HepG2 (cell line): Measurements from ENCODE around the gene RECQL5. TPM values are rescaled to one million over a fixed set of nuclear protein-coding genes. Genes with fewer than 3 reads are reported as not detected.
A peak's percentile ranks its signal among the peaks of the same experiment; 100 is the strongest.

ENCODE experiments used
- ATAC-seq: fragments of 200-7000 bp; cut with Tn5 transposase; 3 replicates; pipeline ENCODE4 v1.9.1; 2020; ENCODE audit warnings: mild to moderate bottlenecking, moderate library complexity
- BruUV-seq: library from RNA; stranded (reverse); fragments of 400-500 nt; replicated peaks from 2 replicates; lab custom pipeline; 2021; lab: Mats Ljungman, UMichigan
- CTCF ChIA-PET: fragments of 300-600 bp; formaldehyde crosslinking; extraction: SDS; loops from one replicate; lab custom pipeline; 2021; ENCODE audit warnings: low total read pairs, inconsistent platforms, low intra/inter-chr PET ratio; lab: Yijun Ruan, JAX
- POLR2A ChIA-PET: fragments of 350-600 bp; sonication (Branson Sonifier 250); formaldehyde crosslinking; loops from one replicate; lab custom pipeline; 2020; ENCODE audit warnings: antibody characterized with exemption, inconsistent platforms; lab: Yijun Ruan, JAX
- DNase-seq: peaks from one replicate; pipeline ENCODE4 v3.0.0-alpha.2; 2015; ENCODE audit warnings: low spot score
- FAIRE-seq: peaks from 3 replicates; lab custom pipeline; 2011; peaks lifted over from hg19 to GRCh38; lab: Jason Lieb, UNC
- H2AFZ ChIP-seq: one replicate; pipeline ENCODE4 v1.6.1; 2011; ENCODE audit warnings: low read length, inconsistent platforms
- H3K27ac ChIP-seq: fragments of 300-600 bp; 3 replicates; pipeline ENCODE4 v1.8.0; 2011; ENCODE audit warnings: mixed run types, mild to moderate bottlenecking, mixed read lengths, low read length, inconsistent platforms; ENCODE audit not compliant: insufficient read depth; ENCODE audit errors: extremely low read length
- H3K27me3 ChIP-seq, 2 experiments: fragments of 200-600 bp in 1 of 2; 2 replicates in 1 of 2; 3 replicates in 1 of 2; pipeline versions ENCODE4 v1.6.0 to v1.8.0; 2011; ENCODE audit warnings: low read length in 2 of 2, mild to moderate bottlenecking in 2 of 2, moderate library complexity in 2 of 2, inconsistent platforms in 1 of 2; ENCODE audit not compliant: insufficient read depth in 2 of 2, control insufficient read depth in 1 of 2
- H3K36me3 ChIP-seq, 2 experiments: fragments of 200-600 bp in 1 of 2; replicated peaks in 1 of 2; 2 replicates in 1 of 2; 3 replicates in 1 of 2; pipeline versions ENCODE4 v1.5.1 to v1.8.0; 2011; ENCODE audit warnings: low read length in 2 of 2, inconsistent platforms in 1 of 2; ENCODE audit not compliant: insufficient read depth in 2 of 2, control insufficient read depth in 1 of 2
- H3K4me1 ChIP-seq: 2 replicates; pipeline ENCODE4 v1.5.1; 2012; ENCODE audit warnings: low read length, inconsistent platforms; ENCODE audit not compliant: insufficient read depth
- H3K4me2 ChIP-seq: 2 replicates; pipeline ENCODE4 v1.6.0; 2011; ENCODE audit warnings: low read depth, low read length, inconsistent platforms
- H3K4me3 ChIP-seq, 3 experiments: fragments of 200-600 bp in 1 of 3; sonication (generic), shearing (Covaris generic) in 1 of 3; replicated peaks in 1 of 3; 2 replicates each; pipeline ENCODE4 v1.5.1; 2011 to 2016; ENCODE audit warnings: low read length in 3 of 3, inconsistent platforms in 2 of 3, low read depth in 2 of 3, mild to moderate bottlenecking in 2 of 3, control low read depth in 1 of 3, mixed read lengths in 1 of 3; ENCODE audit not compliant: insufficient read depth in 1 of 3
- H3K79me2 ChIP-seq: one replicate; pipeline ENCODE4 v1.6.1; 2011; ENCODE audit warnings: low read length, inconsistent platforms; ENCODE audit not compliant: insufficient read depth
- H3K9ac ChIP-seq: 2 replicates; pipeline ENCODE4 v1.6.0; 2011; ENCODE audit warnings: mild to moderate bottlenecking, low read depth, low read length, inconsistent platforms; ENCODE audit not compliant: insufficient read depth
- H3K9me3 ChIP-seq: 2 replicates; pipeline ENCODE4 v1.5.1; 2012; ENCODE audit warnings: mild to moderate bottlenecking, low read length
- H4K20me1 ChIP-seq: 2 replicates; pipeline ENCODE4 v1.6.0; 2011; ENCODE audit warnings: inconsistent platforms, mild to moderate bottlenecking, low read length, moderate library complexity; ENCODE audit not compliant: insufficient read depth
- AGO2 ChIP-seq: fragments of 200-400 bp; formaldehyde crosslinking; optimal IDR thresholded peaks from 2 replicates; pipeline ENCODE3; 2017; ENCODE audit warnings: mild to moderate bottlenecking, low read depth, low read length, moderate library complexity
- MEIS2 ChIP-seq: sonication (generic); formaldehyde crosslinking; IDR thresholded peaks from 2 replicates; pipeline ENCODE4 v1.9.0; 2021; ENCODE audit warnings: mild to moderate bottlenecking, missing genetic modification reagents
- NFE2L1 ChIP-seq: sonication (generic); formaldehyde crosslinking; IDR thresholded peaks from 2 replicates; pipeline ENCODE4 v1.4.0; 2020; ENCODE audit warnings: missing genetic modification reagents, mild to moderate bottlenecking, borderline replicate concordance
- RNF219 ChIP-seq: sonication (generic); formaldehyde crosslinking; IDR thresholded peaks from 2 replicates; pipeline ENCODE4 v1.5.0; 2020; ENCODE audit warnings: mild to moderate bottlenecking, missing genetic modification reagents
- ZEB1 ChIP-seq: IDR thresholded peaks from 2 replicates; pipeline ENCODE4 v1.6.1; 2012; ENCODE audit warnings: mild to moderate bottlenecking, low read depth, inconsistent platforms; ENCODE audit not compliant: insufficient replicate concordance
- ZNF263 ChIP-seq: sonication (generic); formaldehyde crosslinking; IDR thresholded peaks from 2 replicates; pipeline ENCODE4 v1.4.0; 2020; ENCODE audit warnings: missing genetic modification reagents
- ZNF75D ChIP-seq: sonication (generic); formaldehyde crosslinking; IDR thresholded peaks from 2 replicates; pipeline ENCODE4 v1.8.1; 2023; ENCODE audit warnings: missing genetic modification reagents, mild to moderate bottlenecking, borderline replicate concordance
- ZNF768 ChIP-seq: sonication (generic); formaldehyde crosslinking; IDR thresholded peaks from 2 replicates; pipeline ENCODE4 v1.4.0; 2020; ENCODE audit warnings: missing genetic modification reagents
- ZSCAN20 ChIP-seq: sonication (generic); formaldehyde crosslinking; IDR thresholded peaks from 2 replicates; pipeline ENCODE4 v1.4.0; 2020; ENCODE audit warnings: missing genetic modification reagents, mild to moderate bottlenecking, borderline replicate concordance
- WGBS: methylation state at CpG from one replicate; pipeline ENCODE4 v1.1.6; 2017; ENCODE audit warnings: low lambda C conversion rate; 5-methylcytosine and 5-hydroxymethylcytosine counted together
- in situ Hi-C: cut with HindIII; loops from 2 replicates; pipeline ENCODE4 v1.10.0; 2017; ENCODE audit warnings: low pct_unique_long_range_greater_than_20kb; ENCODE audit not compliant: extremely low pct_ligation_motif_present
- intact Hi-C: fragments of 100-400 bp; cut with micrococcal nuclease; formaldehyde crosslinking; loops from one replicate; pipeline ENCODE4 v1.10.0; 2022; ENCODE audit not compliant: unreplicated experiment
- polyA plus RNA-seq, 8 experiments: library from polyadenylated mRNA; depleted of rRNA in 3 of 8; stranded (reverse) in 7 of 8; unstranded in 1 of 8; fragments of >200 nt; fragmentation: Illumina TruSeq in 4 of 8; extraction: Trizol in 4 of 8; gene quantifications; 2 replicates each; pipeline versions ENCODE4 v1.2.1 to v1.2.3, GENCODE V29; 2011 to 2016; ENCODE audit warnings: low read depth in 4 of 8, missing spikeins in 1 of 8, mixed read lengths in 1 of 8; ENCODE audit not compliant: insufficient read depth in 1 of 8
- total RNA-seq, 5 experiments: library from RNA; depleted of rRNA; stranded (reverse); fragments of >200 nt; fragmentation: Illumina TruSeq; extraction: Trizol; gene quantifications; 2 replicates each; pipeline ENCODE4 v1.2.3, GENCODE V29; 2016; ENCODE audit warnings: low read depth in 1 of 5
- TF ChIP-seq, protein P1 (sequence below): sonication (generic); formaldehyde crosslinking; IDR thresholded peaks from 2 replicates; pipeline ENCODE4 v1.4.0; 2020; ENCODE audit warnings: missing genetic modification reagents, borderline replicate concordance

Gene RECQL5
- total and polyA plus RNA-seq, 2 of the 13 experiments (the other 11 are each of a cell fraction or from before 2014, with no cell fraction given), result 27.7 to 32.0 TPM

DNA sequence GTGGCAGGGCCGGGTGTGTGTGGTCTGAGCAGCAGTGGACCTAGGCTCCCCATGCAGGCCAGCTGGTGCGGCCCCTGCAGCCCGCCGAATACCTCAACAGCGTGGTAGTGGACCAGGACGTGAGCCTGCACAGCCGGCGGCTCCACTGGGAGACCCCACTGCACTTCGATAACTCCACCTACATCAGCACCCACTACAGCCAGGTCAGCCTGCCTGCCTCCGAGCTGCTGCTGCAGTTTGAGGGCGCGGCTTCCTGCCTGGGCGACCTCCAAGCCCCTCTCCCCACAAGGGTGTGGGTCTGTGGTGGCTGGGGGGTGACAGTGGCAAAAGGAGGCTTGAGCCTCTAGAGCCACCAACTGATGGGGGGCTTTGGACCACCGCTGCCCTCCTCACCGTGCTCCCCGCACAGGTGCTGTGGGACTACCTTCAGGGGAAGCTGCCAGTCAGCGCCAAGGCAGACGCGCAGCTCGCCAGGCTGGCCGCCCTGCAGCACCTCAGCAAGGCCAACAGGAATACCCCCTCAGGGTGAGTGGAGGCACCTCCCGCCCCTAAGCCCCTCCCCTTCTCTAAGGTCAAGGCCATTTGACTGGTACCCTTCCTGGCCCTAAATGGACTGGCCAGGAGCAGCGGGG is 42.1 kb downstream of the RECQL5 start:
- Histone ChIP-seq H3K4me3 (no peak overlapping the region), H3K36me3 (peaks cover 3 to 5% of the 10 kb centered on the region in 2 experiments; a peak in 1 of 5 replicates), H3K4me1 (peaks cover 6% of the 10 kb centered on the region; the same call in 1 of the 2 replicates), H3K9me3 (no peaks in the 10 kb centered on the region), H3K27ac (no peak overlapping the region), H4K20me1 (no peaks in the 10 kb centered on the region; the same call in 1 of the 2 replicates), H2AFZ (no peak overlapping the region), H3K9ac (no peak overlapping the region), H3K27me3 (no peaks in the 10 kb centered on the region), H3K79me2 (no peaks in the 10 kb centered on the region), H3K4me2 (no peak overlapping the region)
- FAIRE-seq (no peak), ATAC-seq (no peak), DNase-seq (no peak)
- intact Hi-C loops (no loop called here), in situ Hi-C loops (no loop called here)
- no TSS peak for BruUV-seq
- no peak for TF ChIP-seq NFE2L1 (CRISPR knock-in tag)
- TF ChIP-seq AGO2, result peak; percentile 88
- peak; percentile 60; the same call in 1 of the 2 replicates for TF ChIP-seq ZNF263 (CRISPR knock-in tag)
- TF ChIP-seq ZNF768 (CRISPR knock-in tag), result peak; percentile 17; the same call in 1 of the 2 replicates
- TF ChIP-seq MEIS2 (CRISPR knock-in tag), result no peak
- POLR2A ChIA-PET, result interaction anchor here (1.0 to 3.6 kb wide), 4 partner anchors 14 to 155 kb away, joined by 3 to 16 read pairs (median 4); a partner anchor contains a TSS
- CTCF ChIA-PET, result interaction anchor here (1.4 kb wide), 1 partner anchor 24 kb away, joined by 5 read pairs; no protein-coding TSS in a partner anchor
- 90% methylated on average over 13 of the region's 23 CpGs for WGBS

DNA sequence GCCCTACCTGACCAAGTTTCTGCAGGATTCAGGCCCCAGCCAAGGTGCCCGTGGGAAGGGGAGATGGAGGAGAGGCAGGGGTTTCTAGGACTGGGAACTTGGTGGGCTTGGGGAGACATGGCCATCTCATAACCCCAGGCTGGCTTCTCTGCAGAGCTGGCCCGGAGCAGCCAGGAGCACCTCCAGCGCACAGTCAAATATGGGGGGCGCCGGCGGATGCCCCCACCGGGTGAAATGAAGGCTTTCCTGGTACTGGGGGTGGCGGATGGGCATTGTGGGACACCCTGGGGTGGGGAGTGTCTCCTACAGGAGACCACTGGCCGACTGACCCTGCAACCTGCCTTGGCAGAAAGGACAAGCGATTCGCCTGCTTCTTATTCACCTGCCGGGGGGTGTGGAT is 42.9 kb downstream of the RECQL5 start:
- no peak overlapping the region for H3K27ac ChIP-seq
- DNase-seq (no peak), ATAC-seq (no peak), FAIRE-seq (no peak)
- in situ Hi-C loops, result no loop called here
- H3K36me3 ChIP-seq, result peaks cover 0 to 4% of the 10 kb centered on the region in 2 experiments; a peak in 1 of 5 replicates
- BruUV-seq, result no TSS peak
- peaks cover 6% of the 10 kb centered on the region; the same call in 1 of the 2 replicates for H3K4me1 ChIP-seq
- H4K20me1 ChIP-seq, result no peaks in the 10 kb centered on the region; the same call in 1 of the 2 replicates
- intact Hi-C loops, result no loop called here
- TF ChIP-seq, protein P1, sequence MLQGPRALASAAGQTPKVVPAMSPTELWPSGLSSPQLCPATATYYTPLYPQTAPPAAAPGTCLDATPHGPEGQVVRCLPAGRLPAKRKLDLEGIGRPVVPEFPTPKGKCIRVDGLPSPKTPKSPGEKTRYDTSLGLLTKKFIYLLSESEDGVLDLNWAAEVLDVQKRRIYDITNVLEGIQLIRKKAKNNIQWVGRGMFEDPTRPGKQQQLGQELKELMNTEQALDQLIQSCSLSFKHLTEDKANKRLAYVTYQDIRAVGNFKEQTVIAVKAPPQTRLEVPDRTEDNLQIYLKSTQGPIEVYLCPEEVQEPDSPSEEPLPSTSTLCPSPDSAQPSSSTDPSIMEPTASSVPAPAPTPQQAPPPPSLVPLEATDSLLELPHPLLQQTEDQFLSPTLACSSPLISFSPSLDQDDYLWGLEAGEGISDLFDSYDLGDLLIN, result no peak
- TF ChIP-seq ZEB1 (no peak), ZSCAN20 (no peak), RNF219 (CRISPR knock-in tag) (no peak), ZNF75D (no peak)
- no peak overlapping the region for H3K4me3 ChIP-seq
- H3K4me2 ChIP-seq, result no peak overlapping the region
- ChIA-PET CTCF (no interaction called here), POLR2A (interaction anchor here (1.0 to 3.7 kb wide), 4 partner anchors 9 to 156 kb away, joined by 3 to 16 read pairs (median 8); partner anchors contain the start of gene SMIM5)
- 78% methylated on average over 12 of the region's 12 CpGs for WGBS
- H3K27me3 ChIP-seq, result no peaks in the 10 kb centered on the region
- no peak overlapping the region for H3K9ac ChIP-seq
- no peak overlapping the region for H2AFZ ChIP-seq
- H3K9me3 ChIP-seq, result no peaks in the 10 kb centered on the region
- no peaks in the 10 kb centered on the region for H3K79me2 ChIP-seq
